ENCODE measurements around the gene P2RX4.
"Not testable (repeated sequence)": the region's sequence is repeated elsewhere in the genome, so short reads cannot be mapped to it uniquely, and the experiment has no call there.

P2RX4 gene

DNA sequence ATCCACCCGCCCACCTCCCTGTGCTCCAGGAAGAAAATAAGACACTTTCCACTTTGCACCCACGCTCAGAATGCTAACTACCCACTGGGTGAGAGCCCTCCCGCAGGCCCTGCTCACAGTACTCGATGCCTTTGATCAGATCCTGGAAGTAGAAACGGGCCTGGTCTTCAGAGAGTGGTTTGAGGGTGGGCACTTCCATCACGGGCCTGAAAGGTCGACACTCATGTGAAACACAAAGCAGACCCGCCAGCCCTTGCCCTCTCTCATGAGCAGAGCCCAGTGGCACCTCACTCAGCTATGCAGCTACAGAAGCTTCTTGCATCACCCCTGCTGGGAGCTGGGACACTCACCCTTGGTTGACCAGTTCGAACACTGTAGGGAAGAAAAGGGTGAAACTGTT lies 45.5 kb downstream of the P2RX4 start:
- peaks cover 9% of the 10 kb centered on the region; the same call in 1 of the 2 replicates for H3F3A ChIP-seq (ENCODE audit: insufficient read depth)

GRCh38 chr12:121257704-121258449 lies 47.9 kb downstream of the P2RX4 start:
- H3K36me3 ChIP-seq (ENCODE audit: low read length); H3K9me2 ChIP-seq (replicated peaks; ENCODE audit: insufficient read depth, low read length); H3K9ac ChIP-seq (ENCODE audit: low read length); H3K79me2 ChIP-seq (ENCODE audit: insufficient read depth, low read length); H3K27ac ChIP-seq (ENCODE audit: low read depth, low read length); H3K9me3 ChIP-seq (ENCODE audit: insufficient read depth, low read length); H2AFZ ChIP-seq (ENCODE audit: low read depth, low read length, severe bottlenecking); H3K4me2 ChIP-seq (ENCODE audit: low read depth, low read length, poor library complexity, severe bottlenecking); H3K4me3 ChIP-seq (ENCODE audit: insufficient read depth, low read length, poor library complexity, severe bottlenecking); H4K20me1 ChIP-seq (ENCODE audit: low read depth, low read length); H3K27me3 ChIP-seq (ENCODE audit: low read length); H3F3A ChIP-seq (ENCODE audit: insufficient read depth): not testable (repeated sequence)

More for the DNA sequence above, 45.5 kb downstream of the P2RX4 start:
- Histone ChIP-seq H3K9me3 (ENCODE audit: insufficient read depth, low read length) (no peaks in the 10 kb centered on the region), H3K9me2 (replicated peaks; ENCODE audit: insufficient read depth, low read length) (no peaks in the 10 kb centered on the region), H4K20me1 (ENCODE audit: low read depth, low read length) (no peaks in the 10 kb centered on the region), H3K9ac (ENCODE audit: low read length) (no peak overlapping the region), H3K27ac (ENCODE audit: low read depth, low read length) (no peak overlapping the region), H3K36me3 (ENCODE audit: low read length) (peaks cover 4% of the 10 kb centered on the region; the same call in 1 of the 2 replicates), H3K4me3 (ENCODE audit: insufficient read depth, low read length, poor library complexity, severe bottlenecking) (no peak overlapping the region), H2AFZ (ENCODE audit: low read depth, low read length, severe bottlenecking) (no peak overlapping the region), H3K4me2 (ENCODE audit: low read depth, low read length, poor library complexity, severe bottlenecking) (no peak overlapping the region), H3K27me3 (ENCODE audit: low read length) (no peaks in the 10 kb centered on the region), H3K79me2 (ENCODE audit: insufficient read depth, low read length) (no peaks in the 10 kb centered on the region)
- TF ChIP-seq EZH2phosphoT487 (conservative IDR thresholded peaks at IDR 0.05; ENCODE audit: low read length), result no peak
- TF ChIP-seq, protein P1, sequence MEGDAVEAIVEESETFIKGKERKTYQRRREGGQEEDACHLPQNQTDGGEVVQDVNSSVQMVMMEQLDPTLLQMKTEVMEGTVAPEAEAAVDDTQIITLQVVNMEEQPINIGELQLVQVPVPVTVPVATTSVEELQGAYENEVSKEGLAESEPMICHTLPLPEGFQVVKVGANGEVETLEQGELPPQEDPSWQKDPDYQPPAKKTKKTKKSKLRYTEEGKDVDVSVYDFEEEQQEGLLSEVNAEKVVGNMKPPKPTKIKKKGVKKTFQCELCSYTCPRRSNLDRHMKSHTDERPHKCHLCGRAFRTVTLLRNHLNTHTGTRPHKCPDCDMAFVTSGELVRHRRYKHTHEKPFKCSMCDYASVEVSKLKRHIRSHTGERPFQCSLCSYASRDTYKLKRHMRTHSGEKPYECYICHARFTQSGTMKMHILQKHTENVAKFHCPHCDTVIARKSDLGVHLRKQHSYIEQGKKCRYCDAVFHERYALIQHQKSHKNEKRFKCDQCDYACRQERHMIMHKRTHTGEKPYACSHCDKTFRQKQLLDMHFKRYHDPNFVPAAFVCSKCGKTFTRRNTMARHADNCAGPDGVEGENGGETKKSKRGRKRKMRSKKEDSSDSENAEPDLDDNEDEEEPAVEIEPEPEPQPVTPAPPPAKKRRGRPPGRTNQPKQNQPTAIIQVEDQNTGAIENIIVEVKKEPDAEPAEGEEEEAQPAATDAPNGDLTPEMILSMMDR (IDR thresholded peaks at IDR 0.05; ENCODE audit: insufficient read depth, low read length, poor library complexity, severe bottlenecking), result no peak

DNA sequence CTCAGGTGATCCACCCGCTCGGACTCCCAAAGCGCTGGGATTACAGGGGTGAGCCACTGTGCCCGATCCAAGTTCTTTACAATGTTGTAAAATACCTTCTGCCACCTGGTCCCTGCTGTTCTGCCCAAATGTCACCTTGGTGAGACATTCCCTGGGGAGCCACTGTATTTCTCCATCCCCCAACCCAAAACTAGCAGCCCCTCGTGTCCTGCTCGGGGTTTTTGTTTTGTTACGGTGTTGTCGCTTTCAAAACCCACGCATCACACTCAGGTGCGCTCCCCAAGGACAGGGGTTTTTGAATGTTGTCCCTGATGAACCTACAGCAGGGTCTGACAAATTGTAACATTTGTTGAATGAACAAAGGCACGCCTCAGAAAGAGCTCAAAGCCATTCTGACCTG lies 49.1 kb downstream of the P2RX4 start:
- H2AFZ ChIP-seq (ENCODE audit: low read depth, low read length, severe bottlenecking), result no peak overlapping the region
- H3K4me2 ChIP-seq (ENCODE audit: low read depth, low read length, poor library complexity, severe bottlenecking), result no peak overlapping the region
- H3K79me2 ChIP-seq (ENCODE audit: insufficient read depth, low read length), result no peaks in the 10 kb centered on the region
- TF ChIP-seq EZH2phosphoT487 (conservative IDR thresholded peaks at IDR 0.05; ENCODE audit: low read length), result no peak
- TF ChIP-seq, protein P1 (IDR thresholded peaks at IDR 0.05; ENCODE audit: insufficient read depth, low read length, poor library complexity, severe bottlenecking), result no peak
- H3K27me3 ChIP-seq (ENCODE audit: low read length), result no peaks in the 10 kb centered on the region
- H3K4me3 ChIP-seq (ENCODE audit: insufficient read depth, low read length, poor library complexity, severe bottlenecking), result no peak overlapping the region
- no peaks in the 10 kb centered on the region for H3K9me2 ChIP-seq (replicated peaks; ENCODE audit: insufficient read depth, low read length)
- no peak overlapping the region for H3K27ac ChIP-seq (ENCODE audit: low read depth, low read length)
- peaks cover 4% of the 10 kb centered on the region; the same call in 1 of the 2 replicates for H3K36me3 ChIP-seq (ENCODE audit: low read length)
- no peaks in the 10 kb centered on the region for H3F3A ChIP-seq (ENCODE audit: insufficient read depth)
- H3K9me3 ChIP-seq (ENCODE audit: insufficient read depth, low read length), result no peaks in the 10 kb centered on the region
- no peak overlapping the region for H3K9ac ChIP-seq (ENCODE audit: low read length)
- H4K20me1 ChIP-seq (ENCODE audit: low read depth, low read length), result no peaks in the 10 kb centered on the region

- peaks cover 4% of the 10 kb centered on the region; the same call in 1 of the 2 replicates for H3K36me3 ChIP-seq (ENCODE audit: low read length)
- H2AFZ ChIP-seq (ENCODE audit: low read depth, low read length, severe bottlenecking), result no peak overlapping the region
- no peak overlapping the region for H3K27ac ChIP-seq (ENCODE audit: low read depth, low read length)
- H3K9me3 ChIP-seq (ENCODE audit: insufficient read depth, low read length), result no peaks in the 10 kb centered on the region
- no peaks in the 10 kb centered on the region for H3K9me2 ChIP-seq (replicated peaks; ENCODE audit: insufficient read depth, low read length)
- no peak overlapping the region for H3K9ac ChIP-seq (ENCODE audit: low read length)
- no peaks in the 10 kb centered on the region for H3K27me3 ChIP-seq (ENCODE audit: low read length)
- H3K4me2 ChIP-seq (ENCODE audit: low read depth, low read length, poor library complexity, severe bottlenecking), result no peak overlapping the region
- no peak overlapping the region for H3K4me3 ChIP-seq (ENCODE audit: insufficient read depth, low read length, poor library complexity, severe bottlenecking)
- no peaks in the 10 kb centered on the region for H3F3A ChIP-seq (ENCODE audit: insufficient read depth)
- no peaks in the 10 kb centered on the region for H3K79me2 ChIP-seq (ENCODE audit: insufficient read depth, low read length)
- H4K20me1 ChIP-seq (ENCODE audit: low read depth, low read length), result no peaks in the 10 kb centered on the region
- TF ChIP-seq EZH2phosphoT487 (conservative IDR thresholded peaks at IDR 0.05; ENCODE audit: low read length), result no peak
- TF ChIP-seq, protein P1 (IDR thresholded peaks at IDR 0.05; ENCODE audit: insufficient read depth, low read length, poor library complexity, severe bottlenecking), result no peak
These were observed 50.2 kb downstream of the P2RX4 start for GRCh38 chr12:121260091-121260490.
